HepG2 (cell line): ENCODE data around the gene TGM1. TPM values are rescaled to one million over a fixed set of nuclear protein-coding genes. Genes with fewer than 3 reads are reported as not detected.
A peak's percentile ranks its signal among the peaks of the same experiment; 100 is the strongest.

Experiments used
- ASH2L ChIP-seq: fragments of 300-600, 200-600 bp; sonication (generic); IDR thresholded peaks from 2 replicates; pipeline ENCODE4 v1.7.0; 2017; ENCODE audit warnings: low read depth, mild to moderate bottlenecking, moderate library complexity, mixed read lengths, low read length; ENCODE audit not compliant: insufficient read length
- CC2D1A ChIP-seq: sonication (generic); formaldehyde crosslinking; IDR thresholded peaks from 2 replicates; pipeline ENCODE4 v1.8.1; 2023; ENCODE audit warnings: mild to moderate bottlenecking, missing genetic modification reagents
- CENPT ChIP-seq: sonication (generic); formaldehyde crosslinking; IDR thresholded peaks from 2 replicates; pipeline ENCODE4 v1.8.0; 2022; ENCODE audit warnings: low read depth, mild to moderate bottlenecking, moderate library complexity, missing genetic modification reagents
- JUN ChIP-seq: sonication (generic); formaldehyde crosslinking; IDR thresholded peaks from 2 replicates; pipeline ENCODE4 v1.4.0; 2020; ENCODE audit warnings: mild to moderate bottlenecking, missing genetic modification reagents
- KDM4B ChIP-seq: sonication (generic); formaldehyde crosslinking; IDR thresholded peaks from 2 replicates; pipeline ENCODE4 v1.4.0; 2020; ENCODE audit warnings: missing genetic modification reagents
- MTF1 ChIP-seq: sonication (generic); formaldehyde crosslinking; IDR thresholded peaks from 2 replicates; pipeline ENCODE4 v1.5.0; 2020; ENCODE audit warnings: missing genetic modification reagents
- NR3C1 ChIP-seq: sonication (generic); formaldehyde crosslinking; IDR thresholded peaks from 2 replicates; pipeline ENCODE4 v1.4.0; 2020; ENCODE audit warnings: missing genetic modification reagents
- PRPF4 ChIP-seq: fragments of 200-400 bp; formaldehyde crosslinking; IDR thresholded peaks from 2 replicates; pipeline ENCODE4 v1.6.1; 2016; ENCODE audit warnings: low read length, low read depth; ENCODE audit not compliant: poor library complexity, severe bottlenecking
- SMAD3 ChIP-seq: sonication (generic); formaldehyde crosslinking; IDR thresholded peaks from 2 replicates; pipeline ENCODE4 v1.4.0; 2020; ENCODE audit warnings: missing genetic modification reagents
- ZFAT ChIP-seq: sonication (generic); formaldehyde crosslinking; conservative IDR thresholded peaks from 2 replicates; pipeline ENCODE4 v1.8.1; 2023; ENCODE audit warnings: missing genetic modification reagents, inconsistent platforms
- ZNF44 ChIP-seq: sonication (generic); formaldehyde crosslinking; IDR thresholded peaks from 2 replicates; pipeline ENCODE4 v1.5.1; 2020; ENCODE audit warnings: mild to moderate bottlenecking, missing genetic modification reagents
- ZNF749 ChIP-seq: sonication (generic); formaldehyde crosslinking; IDR thresholded peaks from 2 replicates; pipeline ENCODE4 v1.8.0; 2022; ENCODE audit warnings: mild to moderate bottlenecking, missing genetic modification reagents, moderate library complexity, borderline replicate concordance
- ZSCAN21 ChIP-seq: sonication (generic); formaldehyde crosslinking; IDR thresholded peaks from 2 replicates; pipeline ENCODE4 v1.8.0; 2022; ENCODE audit warnings: mild to moderate bottlenecking, missing genetic modification reagents, moderate library complexity, borderline replicate concordance
- polyA plus RNA-seq, 8 experiments: library from polyadenylated mRNA; depleted of rRNA in 3 of 8; stranded (reverse) in 7 of 8; unstranded in 1 of 8; fragments of >200 nt; fragmentation: Illumina TruSeq in 4 of 8; extraction: Trizol in 4 of 8; gene quantifications; 2 replicates each; pipeline versions ENCODE4 v1.2.1 to v1.2.3, GENCODE V29; 2011 to 2016; ENCODE audit warnings: low read depth in 4 of 8, missing spikeins in 1 of 8, mixed read lengths in 1 of 8; ENCODE audit not compliant: insufficient read depth in 1 of 8
- total RNA-seq, 5 experiments: library from RNA; depleted of rRNA; stranded (reverse); fragments of >200 nt; fragmentation: Illumina TruSeq; extraction: Trizol; gene quantifications; 2 replicates each; pipeline ENCODE4 v1.2.3, GENCODE V29; 2016; ENCODE audit warnings: low read depth in 1 of 5
- TF ChIP-seq, protein P1 (sequence below): fragments of 450-650 bp; IDR thresholded peaks from 2 replicates; pipeline ENCODE4 v1.6.1; 2017
- TF ChIP-seq, protein P2 (sequence below): sonication (generic); formaldehyde crosslinking; IDR thresholded peaks from 2 replicates; pipeline ENCODE4 v1.5.0; 2020; ENCODE audit warnings: missing genetic modification reagents
- TF ChIP-seq, protein P3 (sequence below), 2 experiments: sonication (generic) in 1 of 2; formaldehyde crosslinking in 1 of 2; IDR thresholded peaks; 2 replicates each; pipeline versions ENCODE4 v1.5.1 to v1.6.1; 2011 to 2020; ENCODE audit warnings: borderline replicate concordance in 1 of 2, low read depth in 1 of 2, low read length in 1 of 2, mild to moderate bottlenecking in 1 of 2, missing genetic modification reagents in 1 of 2, moderate library complexity in 1 of 2
- TF ChIP-seq, protein P4 (sequence below): sonication (generic); formaldehyde crosslinking; IDR thresholded peaks from 2 replicates; pipeline ENCODE4 v1.5.1; 2020; ENCODE audit warnings: mild to moderate bottlenecking, missing genetic modification reagents
- TF ChIP-seq, protein P5 (sequence below): IDR thresholded peaks from 2 replicates; pipeline ENCODE4 v1.6.1; 2016; ENCODE audit warnings: control low read depth
- TF ChIP-seq, protein P6 (sequence below): IDR thresholded peaks from 2 replicates; pipeline ENCODE4 v1.6.1; 2012; ENCODE audit warnings: inconsistent platforms

Gene TGM1
- total and polyA plus RNA-seq, 2 of the 13 experiments (the other 11 are each of a cell fraction or from before 2014, with no cell fraction given), result 3.2 to 10.6 TPM

DNA sequence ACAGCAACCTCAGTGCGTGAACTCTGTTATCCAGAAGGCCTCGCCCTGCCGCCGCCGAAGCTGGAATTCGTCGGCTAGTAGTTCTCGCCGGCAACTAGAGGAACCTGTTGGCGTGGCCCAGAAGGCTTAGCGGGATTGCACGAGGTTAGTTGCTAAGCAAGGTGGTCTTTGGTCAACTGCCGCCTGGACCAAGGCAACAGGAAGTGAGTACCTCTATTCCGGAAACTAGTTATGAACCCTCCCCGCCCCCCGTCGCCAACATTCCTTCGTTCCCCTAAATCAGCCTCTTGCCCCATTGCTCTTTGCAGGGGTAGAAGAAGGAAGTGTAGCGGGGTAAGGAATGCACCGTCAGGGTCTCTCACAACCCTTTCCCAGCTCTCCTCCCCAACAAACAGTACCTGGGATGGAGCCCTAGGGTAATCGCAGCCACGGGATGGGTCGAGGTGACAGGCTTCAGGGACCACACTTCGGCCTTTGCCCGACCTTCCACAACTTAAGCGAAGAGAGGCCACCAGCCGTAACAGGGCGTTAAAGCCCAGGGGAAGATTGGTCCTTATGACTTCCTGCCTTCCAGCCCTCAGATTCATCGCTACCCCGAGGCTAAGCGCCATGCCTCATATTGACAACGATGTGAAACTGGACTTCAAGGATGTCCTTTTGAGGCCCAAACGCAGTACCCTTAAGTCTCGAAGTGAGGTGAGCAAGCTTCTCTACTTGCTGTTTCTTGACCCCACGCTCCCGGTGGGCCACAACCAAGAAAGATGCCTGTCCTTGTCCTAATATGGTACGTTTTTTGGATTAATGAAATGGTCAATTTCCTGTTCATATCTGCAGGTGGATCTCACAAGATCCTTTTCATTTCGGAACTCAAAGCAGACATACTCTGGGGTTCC, 30.1 kb downstream of the TGM1 start, which contains the start of gene GMPR2 (continued):
- TF ChIP-seq, protein P1, sequence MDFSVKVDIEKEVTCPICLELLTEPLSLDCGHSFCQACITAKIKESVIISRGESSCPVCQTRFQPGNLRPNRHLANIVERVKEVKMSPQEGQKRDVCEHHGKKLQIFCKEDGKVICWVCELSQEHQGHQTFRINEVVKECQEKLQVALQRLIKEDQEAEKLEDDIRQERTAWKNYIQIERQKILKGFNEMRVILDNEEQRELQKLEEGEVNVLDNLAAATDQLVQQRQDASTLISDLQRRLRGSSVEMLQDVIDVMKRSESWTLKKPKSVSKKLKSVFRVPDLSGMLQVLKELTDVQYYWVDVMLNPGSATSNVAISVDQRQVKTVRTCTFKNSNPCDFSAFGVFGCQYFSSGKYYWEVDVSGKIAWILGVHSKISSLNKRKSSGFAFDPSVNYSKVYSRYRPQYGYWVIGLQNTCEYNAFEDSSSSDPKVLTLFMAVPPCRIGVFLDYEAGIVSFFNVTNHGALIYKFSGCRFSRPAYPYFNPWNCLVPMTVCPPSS, result no peak
- TF ChIP-seq PRPF4, result peak; percentile 87
- no peak for TF ChIP-seq MTF1
- TF ChIP-seq ZNF44 (CRISPR knock-in tag), result peak; percentile 2; the same call in 1 of the 2 replicates
- TF ChIP-seq JUN (CRISPR knock-in tag), result no peak; the same call in 1 of the 2 replicates
- TF ChIP-seq, protein P2, sequence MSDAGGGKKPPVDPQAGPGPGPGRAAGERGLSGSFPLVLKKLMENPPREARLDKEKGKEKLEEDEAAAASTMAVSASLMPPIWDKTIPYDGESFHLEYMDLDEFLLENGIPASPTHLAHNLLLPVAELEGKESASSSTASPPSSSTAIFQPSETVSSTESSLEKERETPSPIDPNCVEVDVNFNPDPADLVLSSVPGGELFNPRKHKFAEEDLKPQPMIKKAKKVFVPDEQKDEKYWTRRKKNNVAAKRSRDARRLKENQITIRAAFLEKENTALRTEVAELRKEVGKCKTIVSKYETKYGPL (CRISPR knock-in tag), result peak; percentile 77; the same call in 1 of the 2 replicates
- TF ChIP-seq, protein P3, sequence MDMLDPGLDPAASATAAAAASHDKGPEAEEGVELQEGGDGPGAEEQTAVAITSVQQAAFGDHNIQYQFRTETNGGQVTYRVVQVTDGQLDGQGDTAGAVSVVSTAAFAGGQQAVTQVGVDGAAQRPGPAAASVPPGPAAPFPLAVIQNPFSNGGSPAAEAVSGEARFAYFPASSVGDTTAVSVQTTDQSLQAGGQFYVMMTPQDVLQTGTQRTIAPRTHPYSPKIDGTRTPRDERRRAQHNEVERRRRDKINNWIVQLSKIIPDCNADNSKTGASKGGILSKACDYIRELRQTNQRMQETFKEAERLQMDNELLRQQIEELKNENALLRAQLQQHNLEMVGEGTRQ (IDR thresholded peaks at IDR 0.05; ENCODE audit: low read depth, low read length), result no peak
- TF ChIP-seq, protein P3 (CRISPR knock-in tag; IDR thresholded peaks at IDR 0.05; ENCODE audit: borderline replicate concordance), result no peak
- peak; percentile 77; the same call in 1 of the 2 replicates for TF ChIP-seq CENPT (CRISPR knock-in tag)
- TF ChIP-seq NR3C1 (CRISPR knock-in tag), result no peak
- peak; percentile 9; the same call in 1 of the 2 replicates for TF ChIP-seq ZNF749 (CRISPR knock-in tag)
- TF ChIP-seq, protein P4, sequence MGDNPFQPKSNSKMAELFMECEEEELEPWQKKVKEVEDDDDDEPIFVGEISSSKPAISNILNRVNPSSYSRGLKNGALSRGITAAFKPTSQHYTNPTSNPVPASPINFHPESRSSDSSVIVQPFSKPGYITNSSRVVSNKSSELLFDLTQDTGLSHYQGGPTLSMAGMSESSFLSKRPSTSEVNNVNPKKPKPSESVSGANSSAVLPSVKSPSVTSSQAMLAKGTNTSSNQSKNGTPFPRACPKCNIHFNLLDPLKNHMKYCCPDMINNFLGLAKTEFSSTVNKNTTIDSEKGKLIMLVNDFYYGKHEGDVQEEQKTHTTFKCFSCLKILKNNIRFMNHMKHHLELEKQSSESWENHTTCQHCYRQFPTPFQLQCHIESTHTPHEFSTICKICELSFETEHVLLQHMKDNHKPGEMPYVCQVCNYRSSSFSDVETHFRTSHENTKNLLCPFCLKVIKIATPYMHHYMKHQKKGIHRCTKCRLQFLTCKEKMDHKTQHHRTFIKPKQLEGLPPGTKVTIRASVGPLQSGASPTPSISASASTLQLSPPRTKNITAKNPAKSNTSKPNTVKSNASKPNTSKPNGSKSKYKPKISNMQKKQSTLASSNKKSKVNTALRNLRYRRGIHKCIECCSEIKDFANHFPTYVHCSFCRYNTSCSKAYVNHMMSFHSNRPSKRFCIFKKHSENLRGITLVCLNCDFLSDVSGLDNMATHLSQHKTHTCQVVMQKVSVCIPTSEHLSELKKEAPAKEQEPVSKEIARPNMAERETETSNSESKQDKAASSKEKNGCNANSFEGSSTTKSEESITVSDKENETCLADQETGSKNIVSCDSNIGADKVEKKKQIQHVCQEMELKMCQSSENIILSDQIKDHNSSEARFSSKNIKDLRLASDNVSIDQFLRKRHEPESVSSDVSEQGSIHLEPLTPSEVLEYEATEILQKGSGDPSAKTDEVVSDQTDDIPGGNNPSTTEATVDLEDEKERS (CRISPR knock-in tag), result no peak
- TF ChIP-seq SMAD3 (CRISPR knock-in tag), result peak; percentile 41; the same call in 1 of the 2 replicates
- peak; percentile 76 for TF ChIP-seq KDM4B
- TF ChIP-seq, protein P5, sequence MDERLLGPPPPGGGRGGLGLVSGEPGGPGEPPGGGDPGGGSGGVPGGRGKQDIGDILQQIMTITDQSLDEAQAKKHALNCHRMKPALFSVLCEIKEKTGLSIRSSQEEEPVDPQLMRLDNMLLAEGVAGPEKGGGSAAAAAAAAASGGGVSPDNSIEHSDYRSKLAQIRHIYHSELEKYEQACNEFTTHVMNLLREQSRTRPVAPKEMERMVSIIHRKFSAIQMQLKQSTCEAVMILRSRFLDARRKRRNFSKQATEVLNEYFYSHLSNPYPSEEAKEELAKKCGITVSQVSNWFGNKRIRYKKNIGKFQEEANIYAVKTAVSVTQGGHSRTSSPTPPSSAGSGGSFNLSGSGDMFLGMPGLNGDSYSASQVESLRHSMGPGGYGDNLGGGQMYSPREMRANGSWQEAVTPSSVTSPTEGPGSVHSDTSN (CRISPR knock-in tag), result no peak
- TF ChIP-seq ZFAT (CRISPR knock-in tag), result no peak; the same call in 1 of the 2 replicates
- no peak for TF ChIP-seq CC2D1A (CRISPR knock-in tag)
- TF ChIP-seq ASH2L, result peak; percentile 98
- TF ChIP-seq, protein P6, sequence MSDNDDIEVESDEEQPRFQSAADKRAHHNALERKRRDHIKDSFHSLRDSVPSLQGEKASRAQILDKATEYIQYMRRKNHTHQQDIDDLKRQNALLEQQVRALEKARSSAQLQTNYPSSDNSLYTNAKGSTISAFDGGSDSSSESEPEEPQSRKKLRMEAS, result no peak
- TF ChIP-seq ZSCAN21, result peak; percentile 93
